Chondrocyte (in vitro differentiated cells): ENCODE data around the gene ACADM. TPM values are rescaled to one million over a fixed set of nuclear protein-coding genes. Genes with fewer than 3 reads are reported as not detected.
"Not testable (repeated sequence)": the region's sequence is repeated elsewhere in the genome, so short reads cannot be mapped to it uniquely, and the experiment has no call there.

ENCODE experiments used
- DNase-seq: peaks from one replicate; pipeline ENCODE4 v3.0.0; 2021; ENCODE audit warnings: mixed read lengths, low spot score
- H3K27ac Mint-ChIP-seq: one replicate; pipeline ENCODE4 v1.8.0; 2021; ENCODE audit warnings: mild to moderate bottlenecking, moderate library complexity, mixed read lengths; ENCODE audit not compliant: unreplicated experiment
- H3K27me3 Mint-ChIP-seq: 2 replicates; pipeline ENCODE4 v1.8.0; 2021; ENCODE audit warnings: low read depth, mixed read lengths
- H3K36me3 Mint-ChIP-seq: 2 replicates; pipeline ENCODE4 v1.8.0; 2021; ENCODE audit warnings: low read depth, mixed read lengths
- H3K4me1 Mint-ChIP-seq: 2 replicates; pipeline ENCODE4 v1.8.0; 2021; ENCODE audit warnings: low read depth, mild to moderate bottlenecking, mixed read lengths
- H3K4me3 Mint-ChIP-seq: one replicate; pipeline ENCODE4 v1.8.0; 2021; ENCODE audit warnings: mild to moderate bottlenecking, moderate library complexity, mixed read lengths; ENCODE audit not compliant: unreplicated experiment
- H3K9me3 Mint-ChIP-seq: 2 replicates; pipeline ENCODE4 v1.8.0; 2021; ENCODE audit warnings: low read depth, mixed read lengths
- total RNA-seq: library from RNA; stranded (reverse); gene quantifications from 3 replicates; pipeline ENCODE4 v1.2.1, GENCODE V29; 2021
- TF ChIP-seq, protein P1 (sequence below): fragments of 200-600 bp; sonication (generic); IDR thresholded peaks from 2 replicates; pipeline ENCODE4 v1.5.0; 2021; ENCODE audit warnings: antibody characterized with exemption, mild to moderate bottlenecking, moderate library complexity

The ACADM gene
- total RNA-seq, 1 donor from 2014 or later = 35.2 TPM

DNA sequence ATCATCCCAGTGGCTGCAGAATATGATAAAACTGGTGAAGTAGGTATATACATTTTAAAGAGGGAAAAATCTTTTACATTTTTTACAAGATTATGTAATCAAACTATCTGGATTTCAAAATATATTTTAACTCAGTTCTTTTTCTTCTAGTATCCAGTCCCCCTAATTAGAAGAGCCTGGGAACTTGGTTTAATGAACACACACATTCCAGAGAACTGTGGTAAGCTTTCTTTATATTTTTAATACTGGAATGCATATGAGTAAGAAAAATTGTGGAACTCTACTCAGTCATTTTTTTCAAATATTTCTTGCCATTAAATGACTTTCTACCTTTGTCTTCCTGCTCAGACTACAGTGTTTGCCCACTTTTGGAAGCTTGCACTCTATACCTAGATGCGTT is 8.2 kb downstream of the ACADM start:
- no peak for DNase-seq
- H3K4me1 Mint-ChIP-seq = peaks cover 33% of the 10 kb centered on the region
- H3K27me3 Mint-ChIP-seq = no peaks in the 10 kb centered on the region
- TF ChIP-seq, protein P1, sequence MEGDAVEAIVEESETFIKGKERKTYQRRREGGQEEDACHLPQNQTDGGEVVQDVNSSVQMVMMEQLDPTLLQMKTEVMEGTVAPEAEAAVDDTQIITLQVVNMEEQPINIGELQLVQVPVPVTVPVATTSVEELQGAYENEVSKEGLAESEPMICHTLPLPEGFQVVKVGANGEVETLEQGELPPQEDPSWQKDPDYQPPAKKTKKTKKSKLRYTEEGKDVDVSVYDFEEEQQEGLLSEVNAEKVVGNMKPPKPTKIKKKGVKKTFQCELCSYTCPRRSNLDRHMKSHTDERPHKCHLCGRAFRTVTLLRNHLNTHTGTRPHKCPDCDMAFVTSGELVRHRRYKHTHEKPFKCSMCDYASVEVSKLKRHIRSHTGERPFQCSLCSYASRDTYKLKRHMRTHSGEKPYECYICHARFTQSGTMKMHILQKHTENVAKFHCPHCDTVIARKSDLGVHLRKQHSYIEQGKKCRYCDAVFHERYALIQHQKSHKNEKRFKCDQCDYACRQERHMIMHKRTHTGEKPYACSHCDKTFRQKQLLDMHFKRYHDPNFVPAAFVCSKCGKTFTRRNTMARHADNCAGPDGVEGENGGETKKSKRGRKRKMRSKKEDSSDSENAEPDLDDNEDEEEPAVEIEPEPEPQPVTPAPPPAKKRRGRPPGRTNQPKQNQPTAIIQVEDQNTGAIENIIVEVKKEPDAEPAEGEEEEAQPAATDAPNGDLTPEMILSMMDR = no peak
- H3K4me3 Mint-ChIP-seq = peak overlapping the region; percentile 12
- H3K27ac Mint-ChIP-seq = peak overlapping the region; percentile 80
- no peaks in the 10 kb centered on the region for H3K9me3 Mint-ChIP-seq
- peaks cover 6% of the 10 kb centered on the region for H3K36me3 Mint-ChIP-seq

DNA sequence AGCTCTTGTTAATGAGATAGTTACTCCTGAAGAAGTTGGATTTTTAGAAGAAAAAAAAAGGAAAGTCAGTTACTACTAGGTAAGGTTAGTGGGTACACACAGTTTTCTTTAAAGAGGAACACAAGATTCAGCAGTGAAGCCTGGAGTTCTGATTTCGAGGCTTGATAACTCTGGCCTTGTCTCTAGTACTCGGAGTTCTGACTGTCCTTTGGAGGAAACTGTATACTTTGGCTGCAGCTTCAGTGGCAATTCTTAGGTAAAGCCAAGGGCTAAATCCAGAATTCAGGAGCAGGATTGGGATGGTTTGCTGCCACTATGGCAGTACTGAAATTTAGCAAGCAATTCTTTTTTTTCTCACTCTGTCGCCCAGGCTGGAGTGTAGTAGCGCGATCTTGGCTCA is 9.2 kb downstream of the ACADM start:
- Mint-ChIP-seq H3K36me3 (peaks cover 8% of the 10 kb centered on the region), H3K27me3 (no peaks in the 10 kb centered on the region), H3K9me3 (no peaks in the 10 kb centered on the region), H3K4me1 (peaks cover 28% of the 10 kb centered on the region), H3K4me3 (no peak overlapping the region), H3K27ac (peak overlapping the region; percentile 53)
- DNase-seq = no peak
- TF ChIP-seq, protein P1 = no peak

DNA sequence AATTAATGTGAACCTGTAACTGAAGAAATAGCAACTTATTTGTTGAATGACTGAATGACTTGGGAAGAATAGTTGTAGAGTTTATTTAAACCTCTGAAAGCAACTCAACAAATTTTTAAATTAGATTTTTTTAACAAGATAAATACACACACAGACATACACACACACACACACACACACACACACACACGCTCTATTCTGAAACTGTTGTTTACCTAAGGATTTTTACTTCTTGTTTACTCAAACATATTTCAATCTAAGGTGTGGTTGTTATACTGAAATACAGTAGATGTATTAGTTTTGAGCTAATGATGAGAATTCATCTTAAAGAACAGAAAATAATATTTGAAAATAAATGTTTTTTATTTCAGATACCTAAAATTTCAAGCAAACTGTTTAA is 11.5 kb downstream of the ACADM start:
- Mint-ChIP-seq H3K4me3 (no peak overlapping the region), H3K36me3 (peaks cover 11% of the 10 kb centered on the region), H3K27ac (no peak overlapping the region), H3K27me3 (no peaks in the 10 kb centered on the region), H3K9me3 (no peaks in the 10 kb centered on the region), H3K4me1 (peaks cover 25% of the 10 kb centered on the region)
- DNase-seq = no peak
- TF ChIP-seq, protein P1 = no peak

DNA sequence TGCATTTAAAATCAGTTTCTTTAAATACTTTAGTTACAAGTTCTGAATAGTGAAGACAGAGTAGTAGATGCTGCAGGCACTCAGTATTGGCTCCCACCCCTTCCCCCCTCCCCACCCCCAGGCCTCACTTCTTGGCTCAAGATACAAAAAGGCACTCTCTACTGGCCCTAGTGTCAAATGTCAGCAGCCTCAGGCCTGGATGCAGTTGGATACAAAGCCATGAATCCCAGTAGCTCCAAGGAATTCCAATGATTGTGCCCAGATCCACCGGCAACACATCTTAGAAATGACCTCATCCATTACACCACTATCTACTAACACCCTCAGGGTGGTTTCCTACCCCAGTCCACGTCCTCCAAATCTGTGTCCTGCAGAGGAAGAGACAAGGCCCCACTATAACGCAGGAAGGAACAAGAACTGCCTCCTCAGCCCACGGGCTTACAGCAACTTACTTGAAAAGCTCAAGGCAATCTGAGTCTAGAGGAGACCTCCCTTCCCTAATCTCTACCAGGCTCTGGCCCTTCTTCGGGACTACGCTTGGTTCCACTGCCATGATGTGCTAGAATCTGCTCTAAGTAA is 17.6 kb downstream of the ACADM start:
- Mint-ChIP-seq H3K9me3 (no peaks in the 10 kb centered on the region), H3K4me1 (no peaks in the 10 kb centered on the region), H3K4me3 (no peak overlapping the region), H3K27ac (no peak overlapping the region), H3K36me3 (peaks cover 21% of the 10 kb centered on the region), H3K27me3 (no peaks in the 10 kb centered on the region)
- DNase-seq = no peak
- TF ChIP-seq, protein P1 = no peak

DNA sequence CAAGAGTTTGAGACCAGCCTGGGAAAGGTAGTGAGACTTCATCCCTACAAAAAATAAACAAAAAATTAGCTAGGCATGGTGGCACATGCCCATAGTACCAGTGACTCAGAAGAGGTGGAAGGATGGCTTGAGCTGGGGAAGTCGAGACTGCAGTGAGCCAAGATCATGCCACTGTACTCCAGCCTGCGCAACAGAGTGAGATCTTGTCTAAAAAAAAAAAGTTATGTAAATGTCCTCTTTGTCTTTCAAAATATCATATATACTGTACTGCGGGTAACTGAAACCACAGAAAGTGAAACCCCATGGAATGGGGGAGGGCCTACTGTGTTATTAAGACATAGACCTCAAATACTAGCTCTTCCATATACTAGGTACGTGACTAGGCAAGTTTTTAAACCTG is 20.8 kb downstream of the ACADM start:
- H3K27ac Mint-ChIP-seq = no peak overlapping the region
- TF ChIP-seq, protein P1 = no peak
- no peak overlapping the region for H3K4me3 Mint-ChIP-seq
- DNase-seq = no peak
- no peaks in the 10 kb centered on the region for H3K9me3 Mint-ChIP-seq
- peaks cover 17% of the 10 kb centered on the region for H3K36me3 Mint-ChIP-seq
- no peaks in the 10 kb centered on the region for H3K27me3 Mint-ChIP-seq
- H3K4me1 Mint-ChIP-seq = no peaks in the 10 kb centered on the region

DNA sequence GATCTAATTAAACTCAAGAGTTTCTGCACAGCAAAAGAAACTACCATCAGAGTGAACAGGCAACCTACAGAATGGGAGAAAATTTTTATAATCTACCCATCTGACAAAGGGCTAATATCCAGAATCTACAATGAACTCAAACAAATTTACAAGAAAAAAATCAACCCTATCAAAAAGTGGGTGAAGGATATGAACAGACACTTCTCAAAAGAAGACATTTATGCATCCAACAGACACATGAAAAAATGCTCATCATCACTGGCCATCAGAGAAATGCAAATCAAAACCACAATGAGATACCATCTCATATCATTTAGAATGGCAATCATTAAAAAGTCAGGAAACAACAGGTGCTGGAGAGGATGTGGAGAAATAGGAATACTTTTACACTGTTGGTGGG is 32.7 kb downstream of the ACADM start:
- not testable (repeated sequence) for H3K27ac Mint-ChIP-seq, H3K27me3 Mint-ChIP-seq, DNase-seq, H3K4me3 Mint-ChIP-seq, H3K4me1 Mint-ChIP-seq
- Mint-ChIP-seq H3K9me3 (peaks cover 20% of the 10 kb centered on the region), H3K36me3 (peaks cover 41% of the 10 kb centered on the region)

DNA sequence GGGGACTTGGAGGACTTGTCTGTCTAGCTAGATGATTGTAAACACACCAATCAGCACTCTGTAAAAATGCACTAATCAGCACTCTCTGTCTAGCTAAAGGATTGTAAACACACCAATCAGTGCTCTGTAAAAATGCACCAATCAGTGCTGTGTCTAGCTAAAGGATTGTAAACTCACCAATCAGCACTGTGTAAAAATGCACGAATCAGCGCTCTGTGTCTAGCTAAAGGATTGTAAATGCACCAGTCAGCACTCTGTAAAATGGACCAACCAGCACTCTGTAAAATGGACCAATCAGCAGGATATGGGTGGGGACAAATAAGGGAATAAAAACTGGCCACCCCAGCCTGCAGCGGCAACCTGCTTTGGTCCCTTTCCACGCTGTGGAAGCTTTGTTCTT is 34.0 kb downstream of the ACADM start:
- H3K9me3 Mint-ChIP-seq = peaks cover 20% of the 10 kb centered on the region

More for the DNA sequence above, 34.0 kb downstream of the ACADM start:
- not testable (repeated sequence) for H3K4me1 Mint-ChIP-seq, DNase-seq, H3K27me3 Mint-ChIP-seq, H3K27ac Mint-ChIP-seq, H3K4me3 Mint-ChIP-seq
- peaks cover 30% of the 10 kb centered on the region for H3K36me3 Mint-ChIP-seq
